ENCODE results near the gene SLC25A26.

GRCh38 chr3:66272016-66272415 is 51.2 kb downstream of the SLC25A26 start:
- TF ChIP-seq FOXP2 (optimal IDR thresholded peaks at IDR 0.05; ENCODE audit: control extremely low read depth, extremely low read length, insufficient read depth): no peak
- TF ChIP-seq POLR2AphosphoS5 (IDR thresholded peaks at IDR 0.05; ENCODE audit: borderline replicate concordance, low read depth, low read length): no peak
